Raji (cell line): Measurements from ENCODE around the gene FAAP100.

Experiments
- POLR2A ChIP-seq: IDR thresholded peaks from 2 replicates; pipeline ENCODE4 v1.6.1; 2011; ENCODE audit warnings: low read depth, low read length, control low read depth; ENCODE audit not compliant: insufficient read depth

Gene FAAP100

DNA sequence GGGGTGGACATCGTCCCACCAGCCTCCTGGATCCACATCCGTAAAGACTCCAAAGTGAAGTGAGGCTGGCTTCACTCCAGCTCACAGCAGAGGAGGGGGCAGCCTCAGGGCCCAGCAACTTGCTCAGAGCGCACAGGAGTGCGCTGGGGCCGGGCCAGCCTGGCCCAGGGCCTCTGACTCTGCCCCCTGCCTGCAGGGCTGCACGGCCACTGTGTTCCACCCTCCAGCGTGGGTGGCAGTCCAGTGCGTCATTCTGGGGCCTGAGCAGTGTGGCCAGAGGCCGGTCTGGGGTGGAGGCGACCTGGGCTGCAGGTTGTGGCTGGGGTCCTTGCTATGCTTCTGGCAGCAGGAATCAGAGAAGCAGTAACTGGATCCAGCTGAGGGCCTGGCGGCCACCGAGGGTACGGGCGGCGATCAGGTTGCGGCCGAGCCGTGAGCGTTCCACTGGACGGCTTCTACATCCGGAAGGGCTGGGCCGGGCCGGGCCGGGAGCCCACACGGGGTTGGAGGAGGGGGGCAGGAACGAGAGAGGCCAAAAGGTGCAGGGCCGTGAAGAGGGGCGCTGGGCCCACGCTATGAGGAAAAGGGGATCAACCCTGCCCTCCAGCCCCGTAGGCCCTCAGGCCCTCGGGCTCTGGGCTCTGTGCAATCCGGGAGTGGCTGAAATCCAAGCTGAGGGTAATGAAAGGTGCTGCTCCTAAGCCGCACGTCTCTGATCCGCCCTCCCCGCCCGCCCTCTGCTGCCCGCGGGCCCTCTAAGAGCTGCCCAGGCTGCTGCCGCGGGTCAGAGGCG lies 24.4 kb downstream of the FAAP100 start, which contains the start of gene FSCN2:
Gene FSCN2, plus strand, starts transcription at position 787 of the 793 bp plus-strand sequence. CDS start 155 bp downstream, outside the sequence.
- TF ChIP-seq POLR2A = no peak

DNA sequence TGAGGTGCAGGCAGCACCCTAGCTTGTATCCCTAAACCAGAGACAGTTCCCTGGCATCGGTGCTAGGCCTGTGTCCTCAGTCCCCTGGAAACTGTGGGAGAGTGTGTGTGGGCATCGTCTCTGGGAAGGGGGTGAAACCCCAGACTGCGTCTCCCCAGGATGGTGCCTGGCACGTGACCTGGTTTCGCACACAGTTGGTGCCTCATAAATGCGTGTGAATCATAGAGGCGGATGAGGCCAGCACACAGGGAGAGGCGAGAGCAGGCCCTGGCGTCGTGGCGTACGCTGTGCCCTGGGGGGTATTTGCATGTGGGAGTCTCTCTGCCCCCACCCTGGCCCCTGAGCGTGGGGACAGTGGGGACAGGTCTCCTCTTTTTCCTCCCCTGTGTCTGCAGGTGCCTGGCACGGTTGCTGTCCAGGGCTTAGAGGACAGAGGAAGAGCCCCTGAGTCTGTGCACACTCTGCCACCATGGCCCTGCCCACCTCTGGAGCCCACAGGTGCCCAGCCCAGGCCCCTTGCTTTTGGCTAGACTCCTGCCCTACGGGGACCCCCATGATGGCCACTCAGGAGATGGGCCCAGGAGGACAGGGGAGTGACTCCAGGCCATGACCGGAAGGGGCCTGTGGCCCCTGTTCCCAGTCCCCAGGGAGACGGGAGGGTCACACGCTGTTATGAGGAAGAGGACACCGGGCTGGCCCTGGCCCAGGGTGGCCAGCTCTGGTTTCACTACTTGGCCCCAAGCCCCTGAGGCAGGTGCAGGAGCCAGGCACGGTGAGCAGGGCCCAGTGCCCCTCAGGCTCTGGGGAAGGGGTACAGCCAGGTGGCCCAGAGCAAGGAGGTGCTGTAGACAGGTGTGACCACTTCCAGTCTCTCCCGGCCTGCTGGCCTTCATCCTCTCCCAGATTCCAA lies 25.2 kb downstream of the FAAP100 start:
- TF ChIP-seq POLR2A = no peak

DNA sequence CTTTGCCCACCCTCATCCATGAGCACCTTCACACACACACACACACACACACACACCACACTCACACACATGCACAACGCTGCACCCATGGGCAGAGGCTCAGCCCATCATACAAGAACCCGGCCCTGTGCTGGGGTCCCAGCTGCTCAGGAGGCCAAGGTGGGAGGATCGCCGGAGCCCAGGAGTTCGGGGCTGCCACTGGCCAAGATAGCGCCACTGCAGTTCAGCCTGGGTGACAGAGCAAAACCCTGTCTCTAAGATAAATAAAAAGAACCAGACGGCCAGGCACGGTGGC lies 27.3 kb downstream of the FAAP100 start:
- no peak for TF ChIP-seq POLR2A

GRCh38 chr17:81524039-81524864 lies 27.9 kb downstream of the FAAP100 start:
- no peak for TF ChIP-seq POLR2A

DNA sequence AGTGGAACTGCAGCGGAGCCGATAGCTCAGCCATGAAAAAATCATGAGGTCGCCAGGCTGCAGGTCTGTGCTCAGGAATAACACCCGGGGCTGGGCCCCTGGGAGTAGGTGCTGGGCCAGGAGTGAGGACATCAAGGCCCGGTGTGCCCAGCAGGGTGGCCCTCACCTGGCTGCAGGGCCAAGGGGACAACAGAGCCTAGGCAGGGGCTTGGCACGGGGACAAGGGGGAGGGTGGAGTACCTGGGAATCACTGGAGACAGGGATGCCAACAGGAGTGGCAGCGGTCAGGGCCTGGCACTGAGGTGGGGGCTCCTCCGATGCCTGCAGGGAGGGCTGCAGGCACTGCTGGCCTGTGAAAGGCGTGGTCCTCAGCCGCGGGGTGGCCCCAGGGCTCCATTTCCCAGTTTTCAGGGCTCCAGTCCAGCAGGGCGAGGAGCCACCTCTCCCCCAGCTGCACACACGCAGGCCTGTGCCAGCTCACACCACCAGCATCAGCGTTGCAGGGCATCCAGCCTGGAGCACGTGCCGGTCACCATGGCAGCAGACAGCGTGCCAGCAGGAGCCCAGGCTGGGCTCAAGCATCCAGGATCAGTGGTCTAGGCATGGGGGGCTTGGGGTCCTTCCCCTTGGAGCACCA lies 28.6 kb downstream of the FAAP100 start:
- TF ChIP-seq POLR2A = no peak

DNA sequence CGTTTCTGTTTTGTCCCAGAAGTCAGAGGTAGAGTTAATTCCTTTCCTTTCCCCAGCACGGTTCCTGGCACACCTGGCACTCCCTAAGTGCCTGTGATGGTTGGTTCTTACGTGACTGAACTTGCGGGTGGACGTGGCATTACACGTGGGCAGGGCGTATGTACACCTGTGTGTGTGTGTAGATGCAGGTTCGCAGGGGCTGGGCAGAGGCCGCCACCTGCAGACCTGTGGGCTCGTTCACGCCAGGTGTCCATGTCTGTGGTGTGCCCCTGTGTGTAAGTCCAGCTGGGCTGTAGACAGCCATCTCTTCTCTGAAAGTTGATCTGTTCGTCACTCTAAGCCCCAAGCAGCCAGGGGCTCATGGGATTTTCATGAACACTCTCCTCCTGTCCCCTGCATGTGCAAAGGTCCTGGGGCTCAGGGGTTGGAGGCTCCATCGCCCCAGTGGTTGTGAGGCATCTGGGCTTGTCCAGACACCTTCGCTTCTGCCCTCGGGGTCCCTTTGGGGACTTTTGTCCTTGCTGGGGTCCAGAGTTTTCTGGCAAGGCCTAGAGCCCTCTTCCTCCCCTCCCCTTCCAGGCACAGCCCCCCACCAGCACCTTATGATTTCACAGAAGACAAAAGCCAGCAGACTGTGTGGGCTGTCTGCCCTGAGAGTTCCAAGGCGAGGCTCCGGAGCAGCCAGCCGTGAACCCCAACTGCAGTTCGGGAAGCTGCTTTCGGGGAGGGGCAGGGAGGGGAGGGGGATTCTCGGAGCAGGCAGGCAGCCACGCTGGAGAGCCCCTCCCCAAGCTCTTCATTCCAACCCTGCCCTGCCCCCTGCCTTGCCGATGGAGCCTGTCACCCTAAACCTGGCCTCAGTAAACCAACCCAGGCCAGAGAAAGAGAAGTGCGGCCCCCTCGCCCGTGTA lies 29.4 kb downstream of the FAAP100 start:
- no peak for TF ChIP-seq POLR2A

DNA sequence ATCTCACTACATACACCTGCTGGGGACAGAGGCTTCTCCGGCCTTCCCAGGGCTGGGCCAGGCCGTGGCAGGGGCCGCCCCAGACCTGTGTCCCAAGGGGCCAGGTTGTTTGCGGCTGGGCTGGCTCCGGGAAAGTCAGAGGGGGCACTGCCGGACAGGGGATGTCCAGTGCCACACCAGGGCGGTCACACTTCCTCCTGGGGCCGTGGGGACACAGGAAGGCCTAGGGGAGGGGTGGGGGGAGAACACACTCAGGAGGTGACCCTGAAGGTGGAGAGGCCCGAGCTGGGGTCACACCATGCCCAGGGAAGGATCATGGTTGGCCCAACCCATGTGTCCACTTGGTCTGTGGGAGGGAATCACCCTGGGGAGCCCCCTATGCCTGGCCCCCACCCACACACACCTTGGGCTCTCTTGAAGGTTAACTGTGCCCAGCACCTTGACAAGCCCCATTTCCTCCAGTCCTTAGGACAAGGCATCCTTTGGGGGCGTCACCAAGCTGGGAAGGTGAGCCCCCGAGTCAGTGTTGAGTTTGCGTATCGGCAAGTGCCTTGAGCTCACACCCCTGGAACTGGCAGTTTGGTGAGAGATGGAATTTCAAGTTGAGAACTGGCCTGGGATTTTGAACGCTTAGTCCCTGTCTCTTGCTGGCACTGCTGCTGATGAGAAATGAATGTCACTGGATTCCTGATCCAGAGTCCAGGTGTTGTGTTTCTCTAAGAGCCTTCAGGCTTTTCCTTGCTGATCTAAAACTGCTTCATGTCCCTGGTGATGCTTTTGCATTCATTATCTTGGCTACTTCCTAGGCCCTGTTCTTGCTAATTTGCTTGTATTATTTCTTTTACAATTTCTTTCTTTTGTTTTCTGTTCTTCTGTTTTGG lies 31.9 kb downstream of the FAAP100 start:
- no peak for TF ChIP-seq POLR2A

DNA sequence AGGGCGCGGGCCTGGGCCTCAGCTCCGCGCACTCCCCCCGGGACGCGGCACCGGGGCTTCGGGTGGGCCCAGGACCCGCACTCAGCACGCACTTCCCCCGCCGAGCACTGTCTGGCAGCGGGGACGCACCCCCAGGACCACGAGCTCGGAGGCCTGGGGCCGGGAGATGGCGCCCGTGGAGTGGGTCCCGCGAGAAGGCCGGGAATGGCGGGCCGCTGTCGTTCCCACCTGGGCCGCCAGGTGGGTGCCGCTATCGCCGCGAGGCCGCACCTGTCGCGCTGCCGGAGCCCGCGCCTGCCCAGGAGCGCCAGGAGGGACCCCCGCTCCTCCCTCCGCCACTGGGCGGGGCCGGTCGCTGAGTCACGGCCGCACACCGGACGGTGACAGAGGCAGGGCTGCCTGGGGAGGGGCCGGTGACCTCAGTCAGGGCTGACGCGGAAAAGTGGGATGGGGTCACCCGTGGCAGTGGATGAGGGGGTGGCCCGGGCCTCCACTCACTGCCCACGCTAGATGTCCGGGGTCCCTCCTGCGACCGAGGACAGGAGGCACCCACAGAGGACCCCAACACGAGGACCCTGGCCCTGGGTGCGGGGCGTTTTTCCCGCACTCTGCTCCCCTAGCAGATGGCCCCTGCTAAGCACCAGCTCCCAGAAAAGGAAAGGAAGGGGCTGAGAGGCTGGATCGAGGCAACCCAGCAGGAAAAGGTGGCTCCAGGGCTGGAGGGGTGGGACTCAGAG lies 32.7 kb downstream of the FAAP100 start:
- TF ChIP-seq POLR2A = peak; percentile 23; the same call in 1 of the 2 replicates

DNA sequence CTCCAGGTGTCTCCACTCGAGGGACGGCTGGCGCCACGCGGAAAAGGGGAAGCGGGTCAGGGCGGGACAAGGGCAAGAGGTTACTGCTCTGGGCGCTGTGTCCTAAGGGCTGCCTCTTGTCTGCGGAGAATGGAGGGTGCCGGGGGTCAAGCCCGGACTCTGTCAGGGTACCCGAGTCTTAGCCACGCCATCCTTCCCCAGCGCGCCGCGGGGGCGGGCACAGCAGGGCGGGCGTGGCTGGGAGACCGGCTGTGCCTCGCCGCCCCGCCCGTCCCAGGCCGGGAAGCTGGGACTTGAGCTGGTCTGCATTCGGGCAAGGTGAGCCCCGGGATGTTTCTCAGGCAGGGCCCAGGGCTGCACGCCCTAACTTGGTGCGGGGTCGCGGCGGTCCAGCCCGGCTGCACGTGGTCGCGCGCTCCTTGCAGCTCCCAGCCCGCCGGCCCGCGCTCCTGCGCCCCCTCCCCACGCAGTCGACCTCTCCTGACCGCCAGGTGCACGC lies 33.3 kb downstream of the FAAP100 start:
- TF ChIP-seq POLR2A = peak; percentile 57

- no peak for TF ChIP-seq POLR2A
These were observed 33.9 kb downstream of the FAAP100 start for GRCh38 chr17:81518113-81518784.

- peak; percentile 76 for TF ChIP-seq POLR2A
These were observed 34.6 kb downstream of the FAAP100 start for GRCh38 chr17:81517339-81518112.

- no peak; the same call in 1 of the 2 replicates for TF ChIP-seq POLR2A
These were observed 35.2 kb downstream of the FAAP100 start for GRCh38 chr17:81517009-81517338.
